Neural progenitor cell (in vitro differentiated cells): ENCODE measurements around the gene HMX3. TPM values are rescaled to one million over a fixed set of nuclear protein-coding genes. Genes with fewer than 3 reads are reported as not detected.

Experiments used
- DNase-seq: peaks from one replicate; pipeline ENCODE4 v3.0.0-alpha.2; 2016; ENCODE audit warnings: low spot score
- H2AFZ ChIP-seq: fragments of 200-600 bp; sonication (generic); replicated peaks from 2 replicates; pipeline ENCODE4 v1.6.1; 2016; ENCODE audit warnings: antibody characterized with exemption
- H3F3A ChIP-seq: fragments of 200-600 bp; sonication (generic); 2 replicates; pipeline ENCODE4 v1.6.1; 2016; ENCODE audit warnings: antibody characterized with exemption, low read depth
- H3K27ac ChIP-seq: fragments of 200-600 bp; sonication (generic); 2 replicates; pipeline ENCODE4 v1.5.1; 2016; ENCODE audit warnings: mild to moderate bottlenecking
- H3K27me3 ChIP-seq: fragments of 200-600 bp; sonication (generic); 2 replicates; pipeline ENCODE4 v1.6.1; 2016; ENCODE audit warnings: mild to moderate bottlenecking, moderate library complexity
- H3K36me3 ChIP-seq: fragments of 200-600 bp; sonication (generic); 2 replicates; pipeline ENCODE4 v1.5.1; 2016
- H3K4me1 ChIP-seq: fragments of 200-600 bp; sonication (generic); 2 replicates; pipeline ENCODE4 v1.6.1; 2016; ENCODE audit warnings: mixed run types
- H3K4me2 ChIP-seq: fragments of 200-600 bp; sonication (generic); 2 replicates; pipeline ENCODE4 v1.6.1; 2016
- H3K4me3 ChIP-seq: fragments of 200-600 bp; sonication (generic); 2 replicates; pipeline ENCODE4 v1.5.1; 2016
- H3K79me2 ChIP-seq: fragments of 200-600 bp; sonication (generic); 2 replicates; pipeline ENCODE4 v1.6.1; 2016; ENCODE audit warnings: low read depth
- H3K9ac ChIP-seq: fragments of 200-600 bp; sonication (generic); 2 replicates; pipeline ENCODE4 v1.6.1; 2016
- H3K9me3 ChIP-seq: fragments of 200-600 bp; sonication (generic); 2 replicates; pipeline ENCODE4 v1.5.1; 2016; ENCODE audit warnings: low read depth
- H4K20me1 ChIP-seq: fragments of 200-600 bp; sonication (generic); 2 replicates; pipeline ENCODE4 v1.6.1; 2016; ENCODE audit warnings: low read depth
- H3K27ac Mint-ChIP-seq: 3 replicates; pipeline ENCODE4 v1.8.0; 2021; ENCODE audit warnings: mixed read lengths
- H3K27me3 Mint-ChIP-seq: 2 replicates; pipeline ENCODE4 v1.8.0; 2022; ENCODE audit warnings: low read depth, mild to moderate bottlenecking, inconsistent platforms, moderate library complexity, mixed read lengths; ENCODE audit not compliant: insufficient read depth
- H3K36me3 Mint-ChIP-seq: 3 replicates; pipeline ENCODE4 v1.8.0; 2021; ENCODE audit warnings: mixed read lengths
- H3K4me1 Mint-ChIP-seq: 3 replicates; pipeline ENCODE4 v1.8.0; 2021; ENCODE audit warnings: mixed read lengths
- H3K4me3 Mint-ChIP-seq: 3 replicates; pipeline ENCODE4 v1.8.0; 2021; ENCODE audit warnings: mild to moderate bottlenecking, moderate library complexity, mixed read lengths
- H3K9me3 Mint-ChIP-seq: 3 replicates; pipeline ENCODE4 v1.8.0; 2020; ENCODE audit warnings: mixed read lengths
- EZH2 ChIP-seq: fragments of 200-600 bp; sonication (generic); IDR thresholded peaks from 2 replicates; pipeline ENCODE4 v1.6.1; 2017; ENCODE audit warnings: antibody characterized with exemption, mild to moderate bottlenecking, moderate library complexity
- EZH2phosphoT487 ChIP-seq: fragments of 200-600 bp; sonication (generic); IDR thresholded peaks from 2 replicates; pipeline ENCODE4 v1.6.1; 2017; ENCODE audit warnings: antibody characterized with exemption
- total RNA-seq: library from RNA; depleted of rRNA; stranded (reverse); fragments of >200 nt; gene quantifications from 2 replicates; pipeline ENCODE4 v1.2.3, GENCODE V29; 2015; ENCODE audit warnings: low replicate concordance
- TF ChIP-seq, protein P1 (sequence below): fragments of 200-600 bp; sonication (generic); IDR thresholded peaks from 2 replicates; pipeline ENCODE4 v1.5.1; 2017; ENCODE audit warnings: antibody characterized with exemption, mild to moderate bottlenecking

Gene HMX3
- total RNA-seq, 1 donor from 2014 or later, result not detected

DNA sequence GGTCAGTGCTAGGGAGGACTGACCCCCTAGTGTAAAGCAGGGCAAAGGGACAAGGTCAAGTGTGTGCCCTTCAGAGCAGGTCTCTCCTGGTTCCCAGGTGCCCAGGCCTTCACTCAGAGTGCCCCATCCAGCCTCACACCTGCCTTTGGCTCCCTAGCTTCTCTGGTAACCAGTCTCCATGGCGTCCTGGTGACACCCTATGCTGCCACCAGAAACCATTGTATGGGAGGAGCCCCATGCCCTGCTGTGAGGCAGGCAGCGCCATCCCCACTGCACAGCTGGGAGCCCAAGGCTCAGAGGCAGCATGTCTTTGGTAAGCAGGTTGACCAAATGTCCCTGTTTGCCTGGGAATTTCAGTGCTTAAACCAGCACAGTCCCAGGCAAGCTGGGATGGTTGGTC lies 33.1 kb upstream of the HMX3 start:
- Histone ChIP-seq H4K20me1 (no peaks in the 10 kb centered on the region), H3K9ac (no peak overlapping the region), H3K4me3 (no peak overlapping the region), H3K79me2 (no peaks in the 10 kb centered on the region), H2AFZ (no peak overlapping the region), H3K4me1 (no peaks in the 10 kb centered on the region), H3F3A (no peaks in the 10 kb centered on the region), H3K27ac (no peak overlapping the region), H3K36me3 (no peaks in the 10 kb centered on the region), H3K4me2 (no peak overlapping the region), H3K27me3 (no peaks in the 10 kb centered on the region), H3K9me3 (no peaks in the 10 kb centered on the region)
- Mint-ChIP-seq H3K27me3 (peaks cover 8% of the 10 kb centered on the region), H3K4me1 (no peaks in the 10 kb centered on the region), H3K9me3 (no peaks in the 10 kb centered on the region), H3K4me3 (no peak overlapping the region), H3K27ac (no peak overlapping the region), H3K36me3 (no peaks in the 10 kb centered on the region)
- DNase-seq, result no peak
- TF ChIP-seq, protein P1, sequence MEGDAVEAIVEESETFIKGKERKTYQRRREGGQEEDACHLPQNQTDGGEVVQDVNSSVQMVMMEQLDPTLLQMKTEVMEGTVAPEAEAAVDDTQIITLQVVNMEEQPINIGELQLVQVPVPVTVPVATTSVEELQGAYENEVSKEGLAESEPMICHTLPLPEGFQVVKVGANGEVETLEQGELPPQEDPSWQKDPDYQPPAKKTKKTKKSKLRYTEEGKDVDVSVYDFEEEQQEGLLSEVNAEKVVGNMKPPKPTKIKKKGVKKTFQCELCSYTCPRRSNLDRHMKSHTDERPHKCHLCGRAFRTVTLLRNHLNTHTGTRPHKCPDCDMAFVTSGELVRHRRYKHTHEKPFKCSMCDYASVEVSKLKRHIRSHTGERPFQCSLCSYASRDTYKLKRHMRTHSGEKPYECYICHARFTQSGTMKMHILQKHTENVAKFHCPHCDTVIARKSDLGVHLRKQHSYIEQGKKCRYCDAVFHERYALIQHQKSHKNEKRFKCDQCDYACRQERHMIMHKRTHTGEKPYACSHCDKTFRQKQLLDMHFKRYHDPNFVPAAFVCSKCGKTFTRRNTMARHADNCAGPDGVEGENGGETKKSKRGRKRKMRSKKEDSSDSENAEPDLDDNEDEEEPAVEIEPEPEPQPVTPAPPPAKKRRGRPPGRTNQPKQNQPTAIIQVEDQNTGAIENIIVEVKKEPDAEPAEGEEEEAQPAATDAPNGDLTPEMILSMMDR, result no peak
- no peak for TF ChIP-seq EZH2
- TF ChIP-seq EZH2phosphoT487, result no peak

DNA sequence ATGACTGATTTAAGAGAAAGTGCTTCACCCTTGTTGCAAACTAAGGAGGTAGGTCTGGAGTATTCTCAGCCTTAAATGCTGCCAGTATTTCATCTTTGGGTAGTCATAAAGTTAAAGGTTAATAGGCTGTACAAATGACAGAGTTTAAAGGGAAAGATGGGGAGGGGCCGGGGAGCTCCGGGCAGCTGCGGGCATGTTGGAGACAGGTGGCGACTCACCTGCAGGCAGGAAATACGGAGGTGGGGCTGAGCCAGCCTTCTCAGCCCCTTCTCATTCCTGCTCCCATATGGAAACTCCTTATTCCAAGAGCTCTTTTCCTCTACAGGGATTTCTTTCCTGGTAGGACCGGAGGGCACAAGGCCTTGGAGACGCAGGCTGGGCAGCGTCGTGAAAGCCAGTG lies 31.8 kb upstream of the HMX3 start:
- H3K79me2 ChIP-seq, result no peaks in the 10 kb centered on the region
- TF ChIP-seq, protein P1, result no peak
- TF ChIP-seq EZH2 (no peak), EZH2phosphoT487 (no peak)

DNA sequence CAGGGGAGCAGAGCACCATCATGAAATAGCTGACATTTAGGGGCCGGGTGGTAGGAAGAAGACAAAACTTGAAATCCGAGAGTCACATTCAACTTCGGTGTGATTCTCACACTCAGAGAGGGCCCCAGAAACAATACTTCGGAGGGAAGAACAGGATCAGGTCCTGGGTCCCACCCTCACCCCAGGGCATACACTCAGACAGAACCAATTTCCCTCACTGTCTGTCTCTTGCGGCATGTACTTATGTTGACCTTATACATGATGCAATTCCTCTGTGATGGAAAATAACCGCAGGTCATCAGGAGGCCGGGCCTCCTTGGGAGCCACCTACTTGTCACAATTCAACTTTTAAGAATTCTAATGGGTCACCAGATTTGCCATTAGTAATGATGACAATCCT lies 26.3 kb upstream of the HMX3 start:
- Mint-ChIP-seq H3K36me3 (no peaks in the 10 kb centered on the region), H3K9me3 (no peaks in the 10 kb centered on the region), H3K27me3 (peaks cover 3% of the 10 kb centered on the region), H3K4me3 (no peak overlapping the region), H3K4me1 (no peaks in the 10 kb centered on the region), H3K27ac (no peak overlapping the region)
- Histone ChIP-seq H2AFZ (no peak overlapping the region), H3K79me2 (no peaks in the 10 kb centered on the region), H3K4me3 (no peak overlapping the region), H3K27me3 (peaks cover 3% of the 10 kb centered on the region), H3K4me1 (no peaks in the 10 kb centered on the region), H3K27ac (no peak overlapping the region), H3F3A (no peaks in the 10 kb centered on the region), H3K36me3 (no peaks in the 10 kb centered on the region), H3K9ac (no peak overlapping the region), H4K20me1 (no peaks in the 10 kb centered on the region), H3K4me2 (no peak overlapping the region), H3K9me3 (no peaks in the 10 kb centered on the region)
- TF ChIP-seq EZH2 (no peak), EZH2phosphoT487 (no peak)
- TF ChIP-seq, protein P1, result no peak
- DNase-seq, result no peak

More for the DNA sequence above, 31.8 kb upstream of the HMX3 start:
- Mint-ChIP-seq H3K27me3 (peaks cover 8% of the 10 kb centered on the region), H3K9me3 (no peaks in the 10 kb centered on the region), H3K4me3 (no peak overlapping the region), H3K27ac (no peak overlapping the region), H3K36me3 (no peaks in the 10 kb centered on the region), H3K4me1 (no peaks in the 10 kb centered on the region)
- Histone ChIP-seq H3K36me3 (no peaks in the 10 kb centered on the region), H2AFZ (no peak overlapping the region), H3K9me3 (no peaks in the 10 kb centered on the region), H3K27ac (no peak overlapping the region), H3K4me3 (no peak overlapping the region), H3K9ac (no peak overlapping the region), H3K27me3 (no peaks in the 10 kb centered on the region), H3K4me1 (no peaks in the 10 kb centered on the region), H4K20me1 (no peaks in the 10 kb centered on the region), H3F3A (no peaks in the 10 kb centered on the region), H3K4me2 (no peak overlapping the region)
- no peak for DNase-seq
